H1 (cell line): Measurements from ENCODE around the gene NELL2. TPM values are rescaled to one million over a fixed set of nuclear protein-coding genes. Genes with fewer than 3 reads are reported as not detected.

Source experiments
- CTCF ChIA-PET: fragments of 300-600 bp; sonication (Branson Sonifier 250); formaldehyde crosslinking; loops from one replicate; lab custom pipeline; 2021; ENCODE audit not compliant: partially characterized antibody; lab: Charles Lee
- POLR2A ChIA-PET: fragments of 300-600 bp; sonication (Branson Sonifier 250); formaldehyde crosslinking; loops from one replicate; lab custom pipeline; 2021; ENCODE audit warnings: inconsistent platforms; ENCODE audit not compliant: partially characterized antibody; lab: Charles Lee
- DNase-seq, 2 experiments: peaks; one replicate each; pipeline versions ENCODE4 v3.0.0 to v3.0.0-alpha.2; 2010 to 2022; ENCODE audit warnings: low spot score in 2 of 2, low read depth in 1 of 2, mixed read lengths in 1 of 2
- FAIRE-seq: peaks from 2 replicates; lab custom pipeline; 2011; peaks lifted over from hg19 to GRCh38; lab: Jason Lieb, UNC
- H2AFZ ChIP-seq: 2 replicates; pipeline ENCODE4 v1.8.1; 2012; ENCODE audit warnings: low read length, inconsistent platforms
- H2AK5ac ChIP-seq: 2 replicates; pipeline ENCODE4 v1.6.1; 2013; ENCODE audit warnings: low read depth, low read length
- H2BK120ac ChIP-seq: replicated peaks from 2 replicates; pipeline ENCODE3; 2013; ENCODE audit warnings: low read depth, low read length, inconsistent platforms
- H2BK12ac ChIP-seq: 2 replicates; pipeline ENCODE4 v1.6.1; 2013; ENCODE audit warnings: low read depth, low read length
- H2BK15ac ChIP-seq: 2 replicates; pipeline ENCODE4 v1.6.1; 2013; ENCODE audit warnings: low read length
- H2BK20ac ChIP-seq: 2 replicates; pipeline ENCODE4 v1.6.1; 2013; ENCODE audit warnings: low read length
- H2BK5ac ChIP-seq: 2 replicates; pipeline ENCODE4 v1.6.1; 2013; ENCODE audit warnings: low read depth, low read length
- H3K14ac ChIP-seq: 2 replicates; pipeline ENCODE4 v1.6.1; 2013; ENCODE audit warnings: inconsistent platforms; ENCODE audit not compliant: insufficient read length
- H3K18ac ChIP-seq: 2 replicates; pipeline ENCODE4 v1.6.1; 2013; ENCODE audit warnings: low read length; ENCODE audit errors: extremely low read depth
- H3K23ac ChIP-seq: 2 replicates; pipeline ENCODE4 v1.6.1; 2013; ENCODE audit warnings: inconsistent platforms; ENCODE audit not compliant: insufficient read length
- H3K23me2 ChIP-seq: 2 replicates; pipeline ENCODE4 v1.6.1; 2013; ENCODE audit warnings: low read depth, low read length
- H3K27ac ChIP-seq: 2 replicates; pipeline ENCODE4 v1.6.1; 2011; ENCODE audit warnings: low read depth, low read length, inconsistent platforms
- H3K27me3 ChIP-seq, 4 experiments: replicated peaks in 1 of 4; 1 replicate in 1 of 4; 2 replicates in 3 of 4; pipeline versions ENCODE4 v1.6.1 to v1.8.1; 2011 to 2013; ENCODE audit warnings: low read length in 3 of 4, mild to moderate bottlenecking in 3 of 4, inconsistent platforms in 2 of 4, mixed read lengths in 2 of 4, moderate library complexity in 1 of 4; ENCODE audit not compliant: control insufficient read depth in 3 of 4, insufficient read depth in 3 of 4; ENCODE audit errors: extremely low read depth in 1 of 4
- H3K36me3 ChIP-seq, 4 experiments: 2 replicates each; pipeline versions ENCODE4 v1.6.1 to v1.8.1; 2011 to 2013; ENCODE audit warnings: mild to moderate bottlenecking in 4 of 4, low read length in 3 of 4, moderate library complexity in 2 of 4, control low read depth in 1 of 4, inconsistent platforms in 1 of 4; ENCODE audit not compliant: insufficient read depth in 4 of 4, control insufficient read depth in 2 of 4
- H3K4ac ChIP-seq: replicated peaks from 2 replicates; pipeline ENCODE3; 2013; ENCODE audit warnings: low read length, low read depth, mixed read lengths, inconsistent platforms; ENCODE audit not compliant: insufficient read length
- H3K4me1 ChIP-seq, 4 experiments: replicated peaks in 1 of 4; 1 replicate in 1 of 4; 2 replicates in 3 of 4; pipeline versions ENCODE4 v1.6.1 to v1.8.1; 2011 to 2013; ENCODE audit warnings: low read length in 3 of 4, inconsistent platforms in 2 of 4, mixed read lengths in 1 of 4; ENCODE audit not compliant: insufficient read depth in 4 of 4, control insufficient read depth in 3 of 4
- H3K4me2 ChIP-seq, 2 experiments: 2 replicates each; pipeline versions ENCODE4 v1.6.1 to v1.8.1; 2011 to 2013; ENCODE audit warnings: low read depth in 2 of 2, low read length in 2 of 2, control low read depth in 1 of 2, inconsistent platforms in 1 of 2, mild to moderate bottlenecking in 1 of 2; ENCODE audit not compliant: insufficient read depth in 1 of 2
- H3K4me3 ChIP-seq, 4 experiments: fragments of 200-600, 300-600 bp in 1 of 4; sonication (generic), shearing (Covaris generic), sonication (Bioruptor Twin) in 1 of 4; 2 replicates each; pipeline versions ENCODE4 v1.5.1 to v1.8.1; 2011 to 2016; ENCODE audit warnings: low read length in 4 of 4, low read depth in 3 of 4, control low read depth in 2 of 4, inconsistent platforms in 2 of 4, mild to moderate bottlenecking in 2 of 4, mixed read lengths in 1 of 4, moderate library complexity in 1 of 4; ENCODE audit not compliant: insufficient read depth in 2 of 4; ENCODE audit errors: extremely low read depth in 1 of 4
- H3K56ac ChIP-seq: replicated peaks from 2 replicates; pipeline ENCODE3; 2013; ENCODE audit warnings: low read depth, mild to moderate bottlenecking, mixed read lengths, low read length, inconsistent platforms; ENCODE audit not compliant: insufficient read length
- H3K79me1 ChIP-seq: 2 replicates; pipeline ENCODE4 v1.6.1; 2013; ENCODE audit warnings: low read depth, low read length, control low read depth
- H3K79me2 ChIP-seq, 2 experiments: 2 replicates each; pipeline versions ENCODE4 v1.6.1 to v1.8.1; 2012 to 2013; ENCODE audit warnings: low read length in 2 of 2, mild to moderate bottlenecking in 2 of 2, inconsistent platforms in 1 of 2; ENCODE audit not compliant: insufficient read depth in 2 of 2, control insufficient read depth in 1 of 2
- H3K9ac ChIP-seq, 4 experiments: replicated peaks in 1 of 4; 1 replicate in 1 of 4; 2 replicates in 3 of 4; pipeline versions ENCODE4 v1.6.1 to v1.8.1; 2011 to 2013; ENCODE audit warnings: low read depth in 3 of 4, low read length in 3 of 4, control low read depth in 2 of 4, mild to moderate bottlenecking in 2 of 4, moderate library complexity in 2 of 4, inconsistent platforms in 1 of 4; ENCODE audit errors: extremely low read depth in 1 of 4
- H3K9me3 ChIP-seq, 2 experiments: 2 replicates each; pipeline versions ENCODE4 v1.6.1 to v1.8.1; 2012 to 2013; ENCODE audit warnings: mild to moderate bottlenecking in 2 of 2, moderate library complexity in 2 of 2, control low read depth in 1 of 2, inconsistent platforms in 1 of 2, low read depth in 1 of 2, low read length in 1 of 2, mixed read lengths in 1 of 2; ENCODE audit not compliant: insufficient read depth in 2 of 2
- H4K20me1 ChIP-seq, 2 experiments: replicated peaks in 1 of 2; 2 replicates each; pipeline versions ENCODE3 to v1.8.1; 2011 to 2013; ENCODE audit warnings: inconsistent platforms in 2 of 2, low read length in 2 of 2, mild to moderate bottlenecking in 1 of 2; ENCODE audit not compliant: insufficient read depth in 2 of 2, control insufficient read depth in 1 of 2
- H4K5ac ChIP-seq: 2 replicates; pipeline ENCODE4 v1.6.1; 2013; ENCODE audit warnings: low read length, low read depth, mixed read lengths, inconsistent platforms; ENCODE audit not compliant: insufficient read length
- H4K8ac ChIP-seq: 2 replicates; pipeline ENCODE4 v1.8.0; 2013; ENCODE audit warnings: mild to moderate bottlenecking, moderate library complexity, low read length, inconsistent platforms; ENCODE audit not compliant: insufficient read depth; ENCODE audit errors: extremely low read depth
- H4K91ac ChIP-seq: replicated peaks from 2 replicates; pipeline ENCODE3; 2013; ENCODE audit warnings: low read length, mixed read lengths, inconsistent platforms; ENCODE audit not compliant: insufficient read length
- BCL11A ChIP-seq, 2 experiments: IDR thresholded peaks; one replicate each; pipeline ENCODE4 v1.6.1; 2011; ENCODE audit warnings: low read depth in 2 of 2, low read length in 2 of 2, mild to moderate bottlenecking in 2 of 2
- CEBPB ChIP-seq: IDR thresholded peaks from 2 replicates; pipeline ENCODE4 v1.6.1; 2012; ENCODE audit warnings: low read depth, low read length
- WGBS, 2 experiments: shearing (Covaris generic) in 1 of 2; methylation state at CpG; one replicate each; pipeline versions ENCODE4 v1.1.6 to v1.1.7; 2013 to 2015; ENCODE audit warnings: low lambda C conversion rate in 2 of 2, mixed read lengths in 2 of 2, inconsistent platforms in 1 of 2, low coverage in 1 of 2, missing lambda C conversion rate in 1 of 2; ENCODE audit not compliant: insufficient replicate concordance in 2 of 2, insufficient coverage in 1 of 2, insufficient read length in 1 of 2; ENCODE audit errors: extremely low coverage in 1 of 2, missing lambda C conversion rate in 1 of 2; 5-methylcytosine and 5-hydroxymethylcytosine counted together
- polyA plus RNA-seq, 7 experiments: library from polyadenylated mRNA; depleted of rRNA in 3 of 7; stranded (reverse) in 5 of 7; unstranded in 2 of 7; fragments of >200 nt in 5 of 7; fragments of 200-250 nt in 2 of 7; gene quantifications; 1 replicate in 5 of 7; 2 replicates in 1 of 7; 4 replicates in 1 of 7; pipeline versions ENCODE4 v1.2.1 to v1.2.3, GENCODE V29; 2011 to 2013; ENCODE audit warnings: missing spikeins in 2 of 7, mixed read lengths in 2 of 7
- total RNA-seq: library from RNA; stranded (reverse); fragmentation: NEBNext Ultra II Directional; extraction: Animal tissue kit (Norgen Biotek cat#: 25700); gene quantifications from 2 replicates; pipeline ENCODE4 v1.2.1, GENCODE V29; 2021

NELL2 gene
- total and polyA plus RNA-seq, 2 of the 8 experiments (the other 6 are each of a cell fraction or from before 2014, with no cell fraction given), result 54.2 to 56.8 TPM

- Histone ChIP-seq H3K4ac (no peak overlapping the region), H3K4me2 (no peak overlapping the region), H3K79me1 (no peaks in the 10 kb centered on the region), H3K36me3 (peaks cover 0 to 3% (median 0%) of the 10 kb centered on the region in 4 experiments; a peak in 2 of 8 replicates), H3K56ac (no peak overlapping the region), H2BK15ac (no peak overlapping the region), H3K27ac (no peak overlapping the region), H3K14ac (no peak overlapping the region), H2AK5ac (no peak overlapping the region), H4K5ac (no peak overlapping the region), H2BK20ac (no peak overlapping the region), H3K9me3 (peaks cover 31% of the 10 kb centered on the region in 2 experiments), H2BK12ac (no peak overlapping the region), H4K8ac (no peak overlapping the region), H3K18ac (no peak overlapping the region), H3K23me2 (no peaks in the 10 kb centered on the region), H2AFZ (no peak overlapping the region), H3K9ac (no peak overlapping the region), H3K27me3 (no peaks in the 10 kb centered on the region), H3K79me2 (no peaks in the 10 kb centered on the region), H3K4me1 (no peaks in the 10 kb centered on the region), H2BK5ac (no peak overlapping the region), H4K91ac (no peak overlapping the region), H4K20me1 (no peaks in the 10 kb centered on the region), H3K23ac (no peak overlapping the region), H3K4me3 (no peak overlapping the region), H2BK120ac (no peak overlapping the region)
- FAIRE-seq, result no peak
- CTCF ChIA-PET, result interaction anchor here (0.9 kb wide), 1 partner anchor 33 kb away, joined by 3 read pairs; no protein-coding TSS in a partner anchor
- 95% methylated on average over 6 of the region's 6 CpGs; no CpG with 5 or more reads in 1 of the 2 experiments for WGBS, 2 experiments
- no peak for DNase-seq
- TF ChIP-seq CEBPB (peak; percentile 33; the same call in 1 of the 2 replicates), BCL11A (IDR thresholded peaks at IDR 0.05; ENCODE audit: low read depth in 2 of 2, low read length in 2 of 2) (no peak)
- POLR2A ChIA-PET, result no interaction called here
Measured at GRCh38 chr12:44477331-44477980, 398.7 kb downstream of the NELL2 start.
